PFSK-1 (cell line): ENCODE measurements around the gene ALOX12B.

Experiments used
- POLR2AphosphoS5 ChIP-seq: IDR thresholded peaks from 2 replicates; pipeline ENCODE4 v1.6.1; 2012; ENCODE audit warnings: low read depth, mild to moderate bottlenecking, control low read depth, low read length, moderate library complexity
- TF ChIP-seq, protein P1 (sequence below), 2 experiments: IDR thresholded peaks; 2 replicates each; pipeline versions ENCODE4 v1.6.1 to v1.8.0; 2011 to 2012; ENCODE audit warnings: low read depth in 2 of 2, low read length in 2 of 2, control low read depth in 1 of 2, inconsistent platforms in 1 of 2, mild to moderate bottlenecking in 1 of 2, moderate library complexity in 1 of 2; ENCODE audit not compliant: insufficient read depth in 1 of 2

DNA sequence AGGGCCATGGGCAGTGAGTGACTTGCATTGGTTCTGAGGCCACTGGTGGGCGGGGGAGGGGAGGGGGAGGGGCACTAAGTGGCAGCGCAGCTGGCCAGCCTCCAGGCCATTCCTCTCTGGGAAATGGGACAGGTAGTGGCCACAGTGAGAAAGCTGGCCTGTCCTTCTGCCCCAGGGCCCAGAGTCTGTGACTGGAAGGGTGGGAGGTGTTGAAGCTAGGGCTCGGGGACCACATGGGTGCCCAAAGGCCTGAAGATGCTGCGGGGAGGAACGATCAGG is 375 bp upstream of the ALOX12B start:
- TF ChIP-seq, protein P1, sequence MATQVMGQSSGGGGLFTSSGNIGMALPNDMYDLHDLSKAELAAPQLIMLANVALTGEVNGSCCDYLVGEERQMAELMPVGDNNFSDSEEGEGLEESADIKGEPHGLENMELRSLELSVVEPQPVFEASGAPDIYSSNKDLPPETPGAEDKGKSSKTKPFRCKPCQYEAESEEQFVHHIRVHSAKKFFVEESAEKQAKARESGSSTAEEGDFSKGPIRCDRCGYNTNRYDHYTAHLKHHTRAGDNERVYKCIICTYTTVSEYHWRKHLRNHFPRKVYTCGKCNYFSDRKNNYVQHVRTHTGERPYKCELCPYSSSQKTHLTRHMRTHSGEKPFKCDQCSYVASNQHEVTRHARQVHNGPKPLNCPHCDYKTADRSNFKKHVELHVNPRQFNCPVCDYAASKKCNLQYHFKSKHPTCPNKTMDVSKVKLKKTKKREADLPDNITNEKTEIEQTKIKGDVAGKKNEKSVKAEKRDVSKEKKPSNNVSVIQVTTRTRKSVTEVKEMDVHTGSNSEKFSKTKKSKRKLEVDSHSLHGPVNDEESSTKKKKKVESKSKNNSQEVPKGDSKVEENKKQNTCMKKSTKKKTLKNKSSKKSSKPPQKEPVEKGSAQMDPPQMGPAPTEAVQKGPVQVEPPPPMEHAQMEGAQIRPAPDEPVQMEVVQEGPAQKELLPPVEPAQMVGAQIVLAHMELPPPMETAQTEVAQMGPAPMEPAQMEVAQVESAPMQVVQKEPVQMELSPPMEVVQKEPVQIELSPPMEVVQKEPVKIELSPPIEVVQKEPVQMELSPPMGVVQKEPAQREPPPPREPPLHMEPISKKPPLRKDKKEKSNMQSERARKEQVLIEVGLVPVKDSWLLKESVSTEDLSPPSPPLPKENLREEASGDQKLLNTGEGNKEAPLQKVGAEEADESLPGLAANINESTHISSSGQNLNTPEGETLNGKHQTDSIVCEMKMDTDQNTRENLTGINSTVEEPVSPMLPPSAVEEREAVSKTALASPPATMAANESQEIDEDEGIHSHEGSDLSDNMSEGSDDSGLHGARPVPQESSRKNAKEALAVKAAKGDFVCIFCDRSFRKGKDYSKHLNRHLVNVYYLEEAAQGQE (IDR thresholded peaks at IDR 0.05; ENCODE audit: insufficient read depth in 1 of 2, low read depth in 2 of 2, low read length in 2 of 2): no peak
- no peak for TF ChIP-seq POLR2AphosphoS5
